DND-41 (cell line): ENCODE measurements around the gene GALR3.

Source experiments
- ATAC-seq: fragments of 200-7000 bp; cut with Tn5 transposase; 3 replicates; pipeline ENCODE4 v1.9.1; 2021; ENCODE audit warnings: low read depth; ENCODE audit not compliant: insufficient read depth
- DNase-seq: peaks from one replicate; pipeline ENCODE4 v3.0.0-alpha.2; 2020
- H2AFZ ChIP-seq: 2 replicates; pipeline ENCODE4 v1.6.0; 2012; ENCODE audit warnings: low read depth, low read length
- H3K27ac ChIP-seq: 2 replicates; pipeline ENCODE4 v1.5.1; 2012; ENCODE audit warnings: low read length, inconsistent platforms
- H3K27me3 ChIP-seq: fragments of 200-600 bp; sonication (generic); 2 replicates; pipeline ENCODE4 v1.6.0; 2012; ENCODE audit warnings: low read length, mild to moderate bottlenecking, inconsistent platforms; ENCODE audit not compliant: insufficient read depth, poor library complexity
- H3K36me3 ChIP-seq: 2 replicates; pipeline ENCODE4 v1.5.1; 2012; ENCODE audit warnings: low read length, inconsistent platforms; ENCODE audit not compliant: insufficient read depth
- H3K4me1 ChIP-seq: 2 replicates; pipeline ENCODE4 v1.5.1; 2012; ENCODE audit warnings: mild to moderate bottlenecking, low read length; ENCODE audit not compliant: insufficient read depth
- H3K4me2 ChIP-seq: 2 replicates; pipeline ENCODE4 v1.6.0; 2012; ENCODE audit warnings: mild to moderate bottlenecking, moderate library complexity, low read length, inconsistent platforms; ENCODE audit not compliant: insufficient read depth
- H3K4me3 ChIP-seq, 2 experiments: fragments of 200-600 bp in 1 of 2; shearing (Covaris generic) in 1 of 2; 2 replicates each; pipeline ENCODE4 v1.5.1; 2012 to 2016; ENCODE audit warnings: inconsistent platforms in 2 of 2, low read length in 2 of 2, mild to moderate bottlenecking in 2 of 2, low read depth in 1 of 2, moderate library complexity in 1 of 2
- H3K79me2 ChIP-seq: 2 replicates; pipeline ENCODE4 v1.6.0; 2012; ENCODE audit warnings: low read length, inconsistent platforms; ENCODE audit not compliant: insufficient read depth
- H3K9ac ChIP-seq: 2 replicates; pipeline ENCODE4 v1.6.0; 2012; ENCODE audit warnings: low read depth, mild to moderate bottlenecking, inconsistent platforms, low read length, moderate library complexity
- H3K9me3 ChIP-seq: 2 replicates; pipeline ENCODE4 v1.5.1; 2012; ENCODE audit warnings: low read length, moderate library complexity, mild to moderate bottlenecking, inconsistent platforms; ENCODE audit not compliant: insufficient read depth, severe bottlenecking
- H4K20me1 ChIP-seq: 2 replicates; pipeline ENCODE4 v1.6.0; 2012; ENCODE audit warnings: low read length; ENCODE audit not compliant: insufficient read depth
- EZH2 ChIP-seq: IDR thresholded peaks from 3 replicates; pipeline ENCODE4 v1.6.1; 2012; ENCODE audit warnings: borderline replicate concordance, low read depth, mild to moderate bottlenecking, moderate library complexity, low read length, inconsistent platforms; ENCODE audit not compliant: severe bottlenecking
- TF ChIP-seq, protein P1 (sequence below): IDR thresholded peaks from 2 replicates; pipeline ENCODE4 v1.5.1; 2012; ENCODE audit warnings: borderline replicate concordance, low read length, moderate library complexity, mild to moderate bottlenecking; ENCODE audit not compliant: poor library complexity, severe bottlenecking; ENCODE audit errors: extremely low read depth

The GALR3 gene

DNA sequence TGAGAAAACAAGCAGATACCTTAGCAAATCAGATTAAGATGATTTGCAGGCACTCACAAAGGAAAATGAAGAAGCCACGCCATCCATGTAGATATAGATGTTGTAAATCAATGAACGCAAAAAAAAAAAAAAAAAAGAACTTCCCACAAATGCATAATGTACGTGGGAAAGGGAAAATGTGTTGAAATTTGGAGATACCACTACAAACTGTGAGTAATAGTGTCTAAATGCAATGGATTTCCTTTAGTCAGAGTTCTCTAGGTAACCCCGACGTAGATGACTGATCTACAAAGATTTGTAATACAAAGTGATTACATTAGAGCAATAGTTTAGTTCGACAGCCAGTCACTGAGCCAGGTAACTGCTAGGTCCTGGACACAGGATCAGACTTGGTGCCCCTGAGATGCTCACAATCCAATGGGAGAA lies 21.7 kb downstream of the GALR3 start:
- H3K27ac ChIP-seq: peak overlapping the region; percentile 47; the same call in 1 of the 2 replicates
- H3K9me3 ChIP-seq: peaks cover 6% of the 10 kb centered on the region
- ATAC-seq (no peak), DNase-seq (no peak)
- peaks cover 7% of the 10 kb centered on the region; the same call in 1 of the 2 replicates for H4K20me1 ChIP-seq
- peak overlapping the region; percentile 34; the same call in 1 of the 2 replicates for H3K9ac ChIP-seq
- peaks cover 12% of the 10 kb centered on the region for H3K36me3 ChIP-seq
- peak overlapping the region; percentile 13 to 66; a peak in 3 of 4 replicates for H3K4me3 ChIP-seq
- no peaks in the 10 kb centered on the region for H3K27me3 ChIP-seq
- peak overlapping the region; percentile 50 for H3K4me2 ChIP-seq
- peak overlapping the region; percentile 47 for H2AFZ ChIP-seq
- H3K4me1 ChIP-seq: peaks cover 43% of the 10 kb centered on the region
- no peak for TF ChIP-seq EZH2
- TF ChIP-seq, protein P1, sequence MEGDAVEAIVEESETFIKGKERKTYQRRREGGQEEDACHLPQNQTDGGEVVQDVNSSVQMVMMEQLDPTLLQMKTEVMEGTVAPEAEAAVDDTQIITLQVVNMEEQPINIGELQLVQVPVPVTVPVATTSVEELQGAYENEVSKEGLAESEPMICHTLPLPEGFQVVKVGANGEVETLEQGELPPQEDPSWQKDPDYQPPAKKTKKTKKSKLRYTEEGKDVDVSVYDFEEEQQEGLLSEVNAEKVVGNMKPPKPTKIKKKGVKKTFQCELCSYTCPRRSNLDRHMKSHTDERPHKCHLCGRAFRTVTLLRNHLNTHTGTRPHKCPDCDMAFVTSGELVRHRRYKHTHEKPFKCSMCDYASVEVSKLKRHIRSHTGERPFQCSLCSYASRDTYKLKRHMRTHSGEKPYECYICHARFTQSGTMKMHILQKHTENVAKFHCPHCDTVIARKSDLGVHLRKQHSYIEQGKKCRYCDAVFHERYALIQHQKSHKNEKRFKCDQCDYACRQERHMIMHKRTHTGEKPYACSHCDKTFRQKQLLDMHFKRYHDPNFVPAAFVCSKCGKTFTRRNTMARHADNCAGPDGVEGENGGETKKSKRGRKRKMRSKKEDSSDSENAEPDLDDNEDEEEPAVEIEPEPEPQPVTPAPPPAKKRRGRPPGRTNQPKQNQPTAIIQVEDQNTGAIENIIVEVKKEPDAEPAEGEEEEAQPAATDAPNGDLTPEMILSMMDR: no peak
- H3K79me2 ChIP-seq: peaks cover 61% of the 10 kb centered on the region

DNA sequence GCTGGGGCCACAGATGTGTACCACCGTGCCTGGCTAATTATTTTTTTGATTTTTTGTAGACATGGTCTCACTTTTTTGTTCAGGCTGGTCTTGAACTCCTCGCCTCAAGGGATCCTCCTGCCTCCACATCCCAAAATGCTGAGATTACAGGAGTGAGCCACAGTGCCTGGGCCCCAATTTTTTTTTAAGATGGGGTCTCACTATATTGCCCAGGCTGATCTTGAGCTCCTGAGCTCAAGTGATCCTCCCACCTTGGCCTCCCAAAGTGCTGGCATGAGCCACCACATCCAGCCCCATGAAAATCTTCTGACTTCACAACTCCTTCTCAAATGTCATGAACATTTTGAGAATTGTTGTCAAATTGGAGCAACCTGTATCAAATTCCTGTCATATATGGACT lies 23.3 kb downstream of the GALR3 start:
- H3K79me2 ChIP-seq: peaks cover 66% of the 10 kb centered on the region
- no peak for TF ChIP-seq EZH2
- TF ChIP-seq, protein P1: no peak
- peaks cover 17% of the 10 kb centered on the region for H3K36me3 ChIP-seq
- H3K4me3 ChIP-seq: no peak overlapping the region
- DNase-seq (no peak), ATAC-seq (no peak)
- peaks cover 6% of the 10 kb centered on the region for H3K9me3 ChIP-seq
- H3K4me1 ChIP-seq: peaks cover 53% of the 10 kb centered on the region
- H3K27me3 ChIP-seq: no peaks in the 10 kb centered on the region
- H2AFZ ChIP-seq: no peak overlapping the region
- H4K20me1 ChIP-seq: peaks cover 12% of the 10 kb centered on the region; the same call in 1 of the 2 replicates
- no peak overlapping the region for H3K9ac ChIP-seq
- H3K4me2 ChIP-seq: no peak overlapping the region
- no peak overlapping the region for H3K27ac ChIP-seq

DNA sequence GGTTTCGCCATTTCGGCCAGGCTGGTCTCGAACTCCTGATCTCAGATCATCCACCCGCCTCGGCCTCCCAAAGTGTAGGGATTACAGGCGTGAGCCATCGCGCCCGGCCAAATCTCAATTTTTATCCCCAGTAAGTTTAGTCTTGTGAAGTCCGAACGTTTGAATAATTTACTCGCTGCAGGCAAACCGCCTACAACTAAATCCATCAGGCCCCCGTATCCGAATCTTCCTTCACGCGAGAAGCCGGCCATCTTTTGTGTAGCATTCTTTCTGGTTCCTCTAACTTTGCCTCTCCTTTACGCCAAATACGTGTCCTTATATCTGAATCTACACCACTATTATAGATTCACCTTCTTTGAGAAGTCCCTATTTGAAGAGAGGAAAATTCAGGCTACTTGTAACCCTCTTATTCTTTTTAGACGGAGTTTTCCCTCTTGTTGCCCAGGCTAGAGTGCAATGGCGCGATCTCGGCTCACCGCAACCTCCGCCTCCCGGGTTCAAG lies 25.5 kb downstream of the GALR3 start:
- peak overlapping the region; percentile 61 for H2AFZ ChIP-seq
- no peak for ATAC-seq
- H3K27ac ChIP-seq: peak overlapping the region; percentile 87

More for the DNA sequence above, 25.5 kb downstream of the GALR3 start:
- peaks cover 21% of the 10 kb centered on the region for H4K20me1 ChIP-seq
- H3K4me2 ChIP-seq: peak overlapping the region; percentile 99
- peak; percentile 27 for DNase-seq
- peaks cover 37% of the 10 kb centered on the region for H3K36me3 ChIP-seq
- H3K79me2 ChIP-seq: peaks cover 67% of the 10 kb centered on the region
- TF ChIP-seq, protein P1: no peak
- no peak for TF ChIP-seq EZH2
- no peaks in the 10 kb centered on the region for H3K27me3 ChIP-seq
- peaks cover 6% of the 10 kb centered on the region for H3K9me3 ChIP-seq
- H3K4me3 ChIP-seq: peak overlapping the region; percentile 97 to 98
- peak overlapping the region; percentile 88 for H3K9ac ChIP-seq
- H3K4me1 ChIP-seq: peaks cover 48% of the 10 kb centered on the region
